WI38 (cell line): ENCODE measurements around the gene KDM4F.

Source experiments
- H3K4me3 ChIP-seq: 2 replicates; pipeline ENCODE4 v1.5.1; 2011; ENCODE audit warnings: low read depth, mild to moderate bottlenecking, control low read depth, low read length
- TF ChIP-seq, protein P1 (sequence below): IDR thresholded peaks from 2 replicates; pipeline ENCODE4 v1.5.1; 2012; ENCODE audit warnings: low read depth, mild to moderate bottlenecking, control low read depth, low read length

The KDM4F gene

GRCh38 chr11:95050595-95051202 lies 1.5 kb downstream of the KDM4F start:
- TF ChIP-seq, protein P1, sequence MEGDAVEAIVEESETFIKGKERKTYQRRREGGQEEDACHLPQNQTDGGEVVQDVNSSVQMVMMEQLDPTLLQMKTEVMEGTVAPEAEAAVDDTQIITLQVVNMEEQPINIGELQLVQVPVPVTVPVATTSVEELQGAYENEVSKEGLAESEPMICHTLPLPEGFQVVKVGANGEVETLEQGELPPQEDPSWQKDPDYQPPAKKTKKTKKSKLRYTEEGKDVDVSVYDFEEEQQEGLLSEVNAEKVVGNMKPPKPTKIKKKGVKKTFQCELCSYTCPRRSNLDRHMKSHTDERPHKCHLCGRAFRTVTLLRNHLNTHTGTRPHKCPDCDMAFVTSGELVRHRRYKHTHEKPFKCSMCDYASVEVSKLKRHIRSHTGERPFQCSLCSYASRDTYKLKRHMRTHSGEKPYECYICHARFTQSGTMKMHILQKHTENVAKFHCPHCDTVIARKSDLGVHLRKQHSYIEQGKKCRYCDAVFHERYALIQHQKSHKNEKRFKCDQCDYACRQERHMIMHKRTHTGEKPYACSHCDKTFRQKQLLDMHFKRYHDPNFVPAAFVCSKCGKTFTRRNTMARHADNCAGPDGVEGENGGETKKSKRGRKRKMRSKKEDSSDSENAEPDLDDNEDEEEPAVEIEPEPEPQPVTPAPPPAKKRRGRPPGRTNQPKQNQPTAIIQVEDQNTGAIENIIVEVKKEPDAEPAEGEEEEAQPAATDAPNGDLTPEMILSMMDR: no peak
- no peak overlapping the region for H3K4me3 ChIP-seq

GRCh38 chr11:95054356-95054755 lies 5.1 kb downstream of the KDM4F start:
- H3K4me3 ChIP-seq: no peak overlapping the region
- TF ChIP-seq, protein P1: no peak

DNA sequence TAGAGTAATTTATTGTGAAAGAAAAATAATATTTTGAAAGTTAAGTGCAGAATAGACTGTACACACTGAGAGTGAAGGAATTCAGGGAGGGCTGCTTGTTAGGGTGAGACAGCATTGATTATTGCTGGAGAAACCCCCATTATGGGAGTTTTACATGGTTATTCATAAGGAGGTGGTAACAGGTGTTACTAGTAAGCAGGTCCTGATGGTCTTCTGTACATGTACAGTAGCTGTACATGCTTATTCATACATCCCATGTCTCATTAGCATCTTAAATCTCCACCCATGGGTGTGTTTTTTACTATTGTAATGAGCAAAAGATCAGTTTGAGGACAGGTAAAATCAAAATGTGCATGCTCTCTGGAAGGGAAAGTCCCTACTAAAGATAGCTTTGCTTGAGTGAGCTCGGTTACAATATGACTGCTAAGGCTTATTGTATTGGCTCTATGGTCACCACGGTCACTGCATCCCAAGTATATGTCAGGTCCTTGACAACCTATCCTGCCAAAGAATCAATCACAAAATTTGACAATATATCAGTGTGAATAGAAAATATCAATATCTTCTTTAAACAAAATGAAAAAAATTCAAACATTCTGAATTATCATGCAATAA lies 6.2 kb downstream of the KDM4F start:
- no peak overlapping the region for H3K4me3 ChIP-seq
- TF ChIP-seq, protein P1: no peak

- no peak overlapping the region for H3K4me3 ChIP-seq
- TF ChIP-seq, protein P1: no peak
These were observed 8.7 kb downstream of the KDM4F start for GRCh38 chr11:95057959-95058358.

GRCh38 chr11:95058621-95059020 lies 9.4 kb downstream of the KDM4F start:
- H3K4me3 ChIP-seq: no peak overlapping the region
- TF ChIP-seq, protein P1: no peak

DNA sequence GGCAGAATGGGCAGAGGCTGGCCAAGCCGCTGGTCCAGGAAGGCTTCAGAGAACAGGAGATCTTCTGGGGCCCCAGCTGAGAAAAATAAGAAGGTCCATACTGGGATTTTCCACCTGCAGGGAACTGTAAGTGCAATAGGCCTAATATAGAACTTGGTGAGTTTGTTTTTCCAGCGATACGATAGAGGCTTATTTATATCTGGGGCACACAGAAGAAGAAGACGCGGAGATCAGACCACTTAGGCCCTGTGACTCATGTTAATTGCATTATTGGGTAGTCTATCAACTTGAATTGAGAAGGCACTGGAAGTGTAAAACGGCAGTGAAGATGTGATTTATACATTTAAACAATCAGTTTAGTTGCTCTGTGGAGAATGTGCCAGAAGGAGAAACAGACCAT lies 9.8 kb downstream of the KDM4F start:
- TF ChIP-seq, protein P1: no peak
- H3K4me3 ChIP-seq: no peak overlapping the region

GRCh38 chr11:95065336-95065735 lies 16.1 kb downstream of the KDM4F start:
- H3K4me3 ChIP-seq: no peak overlapping the region
- TF ChIP-seq, protein P1: no peak
